Activated CD4-positive, alpha-beta T cell treated with anti-CD3 and anti-CD28 coated beads for 1 hour (primary cell): ENCODE data around the gene TRAPPC2.

Experiments
- DNase-seq: peaks from one replicate; pipeline ENCODE4 v3.0.0-alpha.2; 2020

The TRAPPC2 gene

DNA sequence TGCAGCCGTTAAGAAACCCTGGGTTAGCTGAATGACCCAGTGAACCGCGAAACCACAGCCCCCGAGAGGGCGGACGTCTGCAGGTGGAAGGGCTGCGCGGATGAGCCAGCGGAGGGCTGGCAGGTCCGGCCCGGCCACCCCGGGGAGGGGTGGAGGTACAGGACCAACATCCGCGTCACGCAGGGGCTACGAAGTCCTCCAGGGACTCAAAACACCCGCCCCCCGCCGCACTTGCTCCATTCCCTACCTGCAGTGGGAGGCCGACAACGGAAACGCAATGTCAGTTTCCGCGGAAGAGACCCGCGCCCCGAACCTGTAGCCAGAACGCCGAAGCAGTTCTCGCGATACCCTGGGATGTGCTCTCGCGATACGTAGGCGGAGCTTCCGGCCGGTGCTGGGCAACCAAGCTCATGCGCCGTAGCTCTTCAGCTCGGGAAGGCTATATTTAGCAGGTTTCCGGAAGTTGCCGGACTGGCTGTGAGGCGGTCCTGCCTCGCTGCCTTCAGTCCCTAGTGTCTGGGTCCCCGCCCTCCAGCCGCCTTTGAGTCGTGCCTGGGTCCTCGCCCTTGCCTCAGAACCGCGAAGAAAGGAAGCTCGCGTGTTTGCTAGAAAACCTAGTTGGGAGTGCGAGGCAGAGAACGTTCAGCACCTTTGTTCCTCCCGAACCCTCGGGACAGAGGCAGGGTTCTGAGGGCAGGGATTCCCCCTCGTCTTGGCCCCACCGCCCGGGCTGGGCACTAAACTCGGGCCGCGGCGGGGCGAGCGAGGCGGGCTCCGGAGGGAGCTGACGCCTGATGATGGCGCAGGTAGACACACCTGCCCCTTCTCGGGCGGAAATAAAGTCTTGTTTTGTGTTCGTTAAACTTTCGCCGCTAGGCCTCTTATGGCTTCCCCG is at the start of gene TRAPPC2, which contains the start of gene OFD1:
Gene TRAPPC2 (minus strand): TSS at position 343 of the 895 bp plus-strand sequence. CDS start 14,657 bp downstream, outside the sequence.
Gene OFD1 (plus strand): TSS at position 471 of the 895 bp plus-strand sequence. CDS start 324 bp downstream, at position 795.
- peak; percentile 81 for DNase-seq

DNA sequence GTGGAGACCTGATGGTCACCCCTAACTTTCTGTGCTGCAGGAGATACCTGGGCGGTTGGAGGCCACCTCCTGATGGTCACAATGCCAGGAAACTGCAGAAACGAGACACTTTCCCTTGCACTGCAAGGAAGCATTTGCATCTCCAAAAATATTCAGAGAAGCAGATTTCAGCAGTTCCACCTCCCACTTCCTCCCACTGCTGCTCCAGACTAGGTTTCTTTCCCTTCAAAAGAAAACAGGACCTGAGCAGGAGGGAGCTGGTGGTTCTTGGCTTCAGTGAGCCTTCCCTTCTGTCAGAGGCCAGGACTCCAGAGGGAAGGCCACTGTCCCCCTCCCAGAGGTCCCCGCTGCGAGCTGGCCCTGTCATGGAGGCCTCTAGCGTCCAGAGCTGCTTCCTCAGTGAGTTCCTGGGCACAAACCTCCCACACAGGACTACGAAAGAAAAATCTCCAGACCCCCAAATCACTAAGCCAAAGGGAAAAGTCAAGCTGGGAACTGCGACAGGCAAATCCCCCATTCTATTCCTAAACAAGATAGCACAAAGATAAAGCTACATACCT is 46.5 kb upstream of the TRAPPC2 start:
- no peak for DNase-seq

DNA sequence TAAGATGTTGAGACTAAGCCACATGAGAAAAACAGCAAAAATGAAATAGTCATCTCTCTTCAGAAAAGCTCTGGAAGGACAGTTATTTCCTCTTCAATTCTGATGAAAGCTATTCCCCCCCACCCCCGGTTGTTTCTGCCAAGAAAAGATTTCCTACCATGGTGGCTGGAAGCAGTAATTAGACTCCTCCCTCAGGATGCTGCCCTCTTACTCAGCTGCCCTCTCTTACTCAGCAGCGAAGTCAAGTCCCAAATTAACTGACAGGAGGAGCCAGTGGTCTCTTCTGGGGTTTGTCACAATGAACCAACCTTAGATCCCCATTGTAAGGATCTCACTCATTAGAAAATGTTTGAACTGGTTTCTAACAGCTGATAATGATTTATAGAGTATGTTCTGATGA is 44.5 kb upstream of the TRAPPC2 start:
- no peak for DNase-seq

DNA sequence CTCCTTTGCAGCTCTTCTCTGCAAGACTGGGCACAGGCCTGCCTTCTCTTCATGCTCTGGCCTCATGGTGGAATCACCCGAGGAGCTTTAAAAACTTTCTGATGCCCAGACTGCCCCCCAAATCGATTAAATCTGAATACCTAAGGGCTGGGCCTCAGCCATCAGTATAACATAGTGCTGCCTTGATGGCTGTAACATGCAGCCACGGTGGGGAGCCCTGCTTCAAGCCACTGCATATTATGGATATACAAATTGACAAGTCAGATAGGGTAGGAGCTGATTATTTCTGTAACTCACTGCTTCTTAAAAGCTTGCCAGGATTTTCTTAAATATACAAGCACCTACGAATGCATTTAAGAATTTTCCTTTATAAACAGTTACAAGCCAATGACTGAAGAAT is 42.0 kb upstream of the TRAPPC2 start:
- DNase-seq = no peak

DNA sequence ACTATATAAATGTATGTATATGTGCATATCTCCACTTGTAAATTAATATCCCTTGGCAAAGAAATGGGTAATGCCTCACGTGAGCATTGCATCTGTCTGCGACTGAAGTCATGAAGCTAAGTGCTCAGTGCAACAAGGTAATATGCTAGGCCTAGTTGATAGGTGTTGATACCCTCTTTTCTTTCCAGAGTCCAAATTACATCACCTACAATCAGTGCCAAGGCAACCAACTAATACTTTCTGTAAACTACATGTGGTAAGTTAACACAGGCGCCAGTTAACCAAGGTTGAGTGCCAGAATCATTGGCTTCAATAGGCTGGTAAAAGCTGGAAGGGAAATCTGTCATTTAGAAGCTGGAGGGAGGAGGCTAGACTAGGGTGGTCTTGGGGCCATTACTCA is 41.4 kb upstream of the TRAPPC2 start:
- DNase-seq = no peak

DNA sequence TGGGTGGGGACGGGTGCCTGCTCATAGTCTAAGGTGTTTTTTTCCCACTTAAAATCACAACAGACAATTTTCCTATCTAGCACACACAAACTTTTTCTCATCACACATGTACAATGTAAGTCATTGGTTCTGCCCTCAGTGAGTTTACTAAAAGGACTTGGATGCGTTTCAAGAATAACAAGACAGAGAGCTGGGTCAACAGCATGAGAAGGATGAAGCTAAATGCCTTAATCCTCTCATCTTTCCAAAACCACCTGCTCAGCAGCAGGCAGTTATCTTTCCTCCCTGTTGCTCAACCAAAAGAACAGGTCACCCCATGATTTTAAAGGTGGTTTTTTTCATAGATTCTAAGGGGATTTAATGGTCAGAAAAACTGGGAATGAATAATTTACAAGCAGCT is 40.3 kb upstream of the TRAPPC2 start:
- no peak for DNase-seq

DNA sequence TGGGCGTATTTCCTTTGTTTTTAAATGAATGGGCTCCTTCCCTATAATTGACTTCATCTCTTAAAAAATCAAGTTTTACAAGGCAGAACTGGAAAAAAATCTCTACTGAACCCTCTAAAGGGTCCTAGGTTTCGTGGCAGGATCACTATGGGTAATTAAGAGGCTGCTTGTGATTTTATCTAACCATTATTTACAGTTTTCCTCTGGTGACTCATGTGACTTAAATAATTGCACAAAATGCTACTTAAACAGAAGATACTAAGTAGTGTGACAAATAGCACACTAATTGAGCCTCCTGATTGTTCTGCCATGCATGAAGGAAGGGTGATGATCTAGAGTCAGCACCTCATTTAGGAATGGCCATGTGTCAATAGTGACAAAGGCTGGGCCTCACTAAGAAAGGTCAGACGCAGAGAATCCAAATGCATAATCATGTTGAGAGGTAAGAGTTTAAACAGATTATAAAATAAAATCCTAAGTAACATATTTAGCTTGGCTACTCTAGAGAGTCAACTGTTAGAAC is 35.7 kb upstream of the TRAPPC2 start:
- DNase-seq = no peak

DNA sequence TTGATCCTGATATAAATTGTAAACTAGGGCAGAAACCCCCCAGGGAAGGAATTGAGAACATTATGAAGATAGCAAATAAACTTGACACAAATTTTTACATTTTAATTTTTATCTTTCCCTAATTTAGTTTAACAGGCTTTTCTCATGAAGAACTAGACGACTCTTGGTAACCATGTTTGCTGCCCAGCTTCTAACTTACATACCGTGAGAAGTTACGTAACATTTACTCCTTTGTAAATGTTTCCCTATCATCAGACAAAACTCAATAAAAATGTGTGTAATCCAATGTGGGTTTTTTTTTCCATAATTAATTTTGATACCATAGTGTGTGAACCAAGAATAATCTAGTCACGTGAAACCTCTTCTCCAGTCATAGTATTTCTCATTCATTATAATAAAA is 34.5 kb upstream of the TRAPPC2 start:
- DNase-seq = no peak

DNA sequence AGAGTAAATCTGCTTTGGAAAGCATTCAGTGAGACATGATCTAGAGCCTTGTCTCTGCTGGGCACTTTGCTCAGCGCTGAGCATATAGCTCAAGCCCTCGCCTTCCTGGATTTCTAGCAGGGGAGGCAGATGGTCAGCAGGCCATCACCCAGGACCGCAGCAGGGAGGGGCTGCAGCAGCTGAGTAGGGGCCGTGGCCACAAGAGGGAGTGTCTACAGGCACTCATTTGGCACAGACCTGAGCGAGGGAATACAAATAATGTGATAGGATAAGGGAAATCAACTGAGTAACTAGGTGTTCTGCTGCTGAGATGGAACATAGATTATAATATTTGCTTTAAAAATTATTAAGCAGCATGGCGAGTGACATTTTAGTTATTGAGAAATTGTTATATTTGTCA is 30.3 kb upstream of the TRAPPC2 start:
- DNase-seq = no peak

DNA sequence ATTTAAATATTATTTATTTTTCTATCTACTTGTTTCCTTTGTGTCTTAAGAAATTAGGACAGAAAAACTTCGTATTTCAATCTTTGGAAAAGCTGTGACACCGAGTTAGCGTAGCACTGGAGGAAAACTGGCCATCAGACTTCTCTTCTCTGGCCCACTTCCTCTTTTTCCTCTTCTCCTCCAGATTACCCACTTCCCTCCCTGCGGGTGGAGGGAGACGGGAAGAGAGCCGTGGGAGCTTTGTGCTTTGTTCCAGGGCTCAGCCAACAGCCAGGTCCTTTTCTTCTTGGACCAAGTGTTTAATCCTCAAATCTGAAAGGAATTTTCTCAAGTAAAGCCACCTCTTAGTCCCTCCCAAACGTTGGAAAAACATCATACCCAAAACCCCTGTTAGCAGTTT is 29.9 kb upstream of the TRAPPC2 start:
- no peak for DNase-seq

DNA sequence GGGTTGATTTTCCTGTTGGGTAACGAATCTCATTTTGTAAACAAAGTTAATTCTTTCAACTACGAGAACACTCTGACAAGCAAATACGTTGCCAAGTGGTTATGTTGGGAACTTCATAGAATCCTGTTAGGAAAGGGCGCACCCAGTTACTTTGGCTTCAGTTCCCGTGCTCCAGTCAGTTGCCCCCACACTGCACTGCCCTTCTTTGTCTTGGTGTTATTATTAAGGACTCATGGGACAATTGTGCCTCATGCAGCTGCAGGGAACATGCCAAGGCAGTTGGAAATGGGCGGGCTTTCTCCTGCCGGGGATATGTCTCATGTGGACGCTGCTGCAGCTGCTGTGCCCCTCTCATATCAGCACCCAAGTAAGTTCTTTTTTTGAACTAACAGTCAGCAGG is 29.1 kb upstream of the TRAPPC2 start:
- DNase-seq = no peak

DNA sequence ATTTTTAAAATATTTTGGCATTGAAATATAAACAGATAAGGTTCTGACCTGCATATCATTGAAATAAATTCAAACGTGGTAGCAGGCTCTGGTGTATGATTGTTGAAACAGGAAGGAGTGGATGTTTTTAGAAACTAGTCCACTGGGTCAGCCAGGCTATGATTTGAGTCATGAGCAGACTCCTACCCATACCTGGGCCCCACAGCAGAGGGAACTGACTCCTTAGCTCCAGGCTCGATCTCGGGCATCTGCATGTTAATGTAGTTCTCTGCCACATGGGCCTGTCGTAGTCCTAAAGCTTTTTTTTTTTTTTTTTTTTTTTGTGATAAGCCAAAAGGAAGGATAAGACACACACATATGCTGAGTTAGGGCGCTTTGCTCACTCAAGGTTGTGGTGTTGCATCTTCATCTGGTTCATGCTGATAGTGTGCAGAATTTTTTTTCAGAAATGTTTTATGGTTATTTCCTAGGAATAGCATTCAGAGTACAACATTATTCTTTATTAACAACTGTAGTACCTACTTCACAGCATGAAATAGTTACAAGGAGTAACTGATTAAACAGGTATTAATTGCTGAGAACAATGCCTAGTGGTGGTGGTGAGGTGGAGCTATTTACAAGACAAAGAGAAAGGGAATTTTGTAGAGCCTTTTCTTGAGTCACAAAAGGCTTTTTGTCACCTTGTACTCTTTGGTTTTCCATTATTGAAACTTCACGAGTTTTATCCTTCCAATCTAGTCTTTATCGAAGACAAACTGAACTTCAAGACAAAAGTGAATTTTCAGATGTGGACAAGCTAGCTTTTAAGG is 27.4 kb upstream of the TRAPPC2 start:
- DNase-seq = no peak

DNA sequence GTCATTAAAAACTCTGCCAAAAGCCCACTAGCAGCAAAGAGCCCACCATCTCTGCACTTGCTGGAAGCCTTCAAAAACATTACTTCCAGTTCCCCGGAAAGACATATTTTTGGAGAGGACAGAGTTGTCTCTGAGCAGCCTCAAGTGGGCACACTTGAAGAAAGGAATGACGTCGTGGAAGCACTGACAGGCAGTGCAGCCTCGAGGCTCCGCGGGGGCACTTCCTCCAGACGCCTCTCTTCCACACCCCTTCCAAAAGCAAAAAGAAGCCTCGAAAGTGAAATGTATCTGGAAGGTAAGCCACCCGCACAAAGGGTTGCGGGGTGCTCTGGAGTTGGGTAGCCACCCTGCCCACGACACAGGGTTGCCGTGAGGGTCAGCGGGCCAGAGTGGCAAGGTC is 26.0 kb upstream of the TRAPPC2 start:
- DNase-seq = no peak

DNA sequence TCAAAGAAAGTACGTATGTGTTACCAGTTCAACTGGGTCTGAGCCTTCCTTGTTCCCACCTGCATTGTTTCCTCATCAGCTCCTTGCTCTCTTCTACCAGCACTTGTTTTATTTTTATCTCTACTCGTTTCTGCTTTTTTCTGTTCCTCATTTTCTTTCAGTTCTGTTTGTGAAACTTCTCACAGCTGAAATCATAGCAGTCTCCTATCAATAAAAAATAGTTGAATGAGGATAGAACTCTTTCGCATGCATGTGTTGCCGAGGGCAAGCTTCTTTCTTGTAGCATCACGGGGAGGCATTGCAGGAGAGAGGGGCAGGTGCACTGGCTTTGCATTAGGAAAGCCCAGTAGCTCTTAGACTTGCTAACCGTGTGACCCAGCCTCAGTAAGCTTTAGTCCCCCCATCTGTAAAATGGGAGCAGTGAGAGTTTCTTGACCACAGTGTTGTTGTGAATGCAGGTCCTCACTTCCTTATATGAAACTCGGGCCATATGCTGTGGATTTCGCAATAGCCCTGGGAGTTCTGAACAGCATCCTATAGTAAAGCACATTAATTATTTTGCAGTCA is 24.8 kb upstream of the TRAPPC2 start:
- no peak for DNase-seq

DNA sequence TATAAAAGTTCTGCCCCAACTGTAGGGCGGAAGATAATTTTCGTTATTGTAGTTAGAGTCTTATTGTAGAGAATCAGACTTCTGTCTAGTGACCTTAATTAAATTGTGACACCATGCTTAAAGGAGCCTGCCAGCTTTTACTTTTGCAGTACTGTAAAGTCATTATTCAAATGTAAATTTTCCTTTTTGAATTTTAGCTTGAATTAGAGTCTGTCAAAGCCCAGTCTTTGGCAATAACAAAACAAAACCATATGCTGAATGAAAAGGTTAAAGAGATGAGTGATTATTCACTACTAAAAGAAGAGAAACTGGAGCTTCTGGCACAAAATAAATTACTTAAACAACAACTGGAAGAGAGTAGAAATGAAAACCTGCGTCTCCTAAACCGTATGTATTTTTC is 22.0 kb upstream of the TRAPPC2 start:
- DNase-seq = no peak

DNA sequence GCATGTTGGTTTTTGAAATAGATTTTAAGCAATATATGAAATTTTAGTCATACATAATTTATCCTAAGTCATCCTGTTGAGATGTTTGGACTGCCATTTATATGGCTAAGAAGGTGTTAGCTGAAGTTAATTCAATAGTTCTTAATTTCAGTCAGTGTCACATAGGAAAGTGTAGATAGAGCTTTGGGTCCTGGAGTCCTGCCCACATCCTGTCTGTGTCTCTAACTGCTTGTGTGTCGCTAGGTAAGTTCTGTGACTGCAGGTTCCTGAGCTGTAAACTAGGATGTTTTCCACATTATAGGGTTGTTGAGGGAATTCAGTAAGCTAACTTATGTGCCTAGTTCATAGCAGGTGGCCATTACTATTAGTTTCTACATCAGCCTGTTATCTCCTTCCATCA is 20.8 kb upstream of the TRAPPC2 start:
- DNase-seq = no peak

DNA sequence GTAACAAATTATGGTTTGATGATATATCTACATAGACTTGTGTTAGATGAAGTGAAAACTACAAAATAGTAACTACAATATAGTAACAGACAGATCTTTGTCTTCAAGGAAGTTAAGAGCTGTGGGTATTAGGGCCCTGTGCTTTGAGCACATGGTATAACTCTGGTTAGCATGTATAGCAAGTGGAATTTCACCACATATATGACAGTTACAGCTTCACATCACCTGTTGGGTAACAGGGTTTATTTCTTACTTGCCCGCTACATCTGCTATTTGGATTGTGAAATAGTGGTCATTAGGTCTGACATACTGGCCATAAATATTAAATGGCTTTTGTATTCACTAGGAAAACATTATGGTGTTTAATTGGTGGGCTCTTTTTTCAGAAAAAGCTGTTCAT is 20.3 kb upstream of the TRAPPC2 start:
- DNase-seq = no peak

DNA sequence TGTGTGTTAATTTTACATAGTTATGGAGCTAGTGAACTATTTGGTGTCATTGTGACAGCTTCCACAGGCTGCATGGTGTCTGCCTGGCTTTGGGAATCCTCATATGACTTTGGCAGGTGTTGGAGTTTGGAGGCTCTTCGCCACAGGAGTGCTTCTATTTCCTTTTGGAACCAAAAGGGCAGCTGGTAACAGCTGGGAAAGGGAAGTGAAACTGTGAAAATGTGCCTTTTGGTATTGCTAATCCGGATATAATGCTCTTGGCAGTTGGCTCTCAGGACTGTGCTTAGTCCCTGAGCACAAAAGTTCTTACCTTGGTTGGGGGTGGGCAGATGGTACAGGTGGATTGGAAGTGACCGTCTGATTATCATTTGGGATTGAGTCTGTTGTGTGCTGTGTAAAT is 18.2 kb upstream of the TRAPPC2 start:
- no peak for DNase-seq

DNA sequence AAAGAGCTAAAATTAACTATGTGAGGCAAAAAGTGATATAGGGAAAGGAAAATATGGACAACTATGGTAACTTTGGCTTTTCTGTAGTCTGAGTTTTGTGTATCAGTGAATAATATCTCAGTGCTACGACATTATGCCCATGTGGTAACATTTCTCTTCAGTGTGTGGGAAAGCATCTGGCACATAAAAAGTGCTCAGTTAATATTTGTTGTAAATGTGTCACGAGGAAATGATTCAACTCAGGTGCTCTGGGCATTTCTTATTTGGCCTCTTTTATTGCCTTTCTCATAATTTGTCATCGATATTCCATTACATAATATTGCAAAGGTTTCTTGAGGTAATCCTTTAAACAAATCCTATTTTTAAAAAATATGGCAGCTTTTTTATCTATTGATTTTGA is 17.7 kb upstream of the TRAPPC2 start:
- no peak for DNase-seq

DNA sequence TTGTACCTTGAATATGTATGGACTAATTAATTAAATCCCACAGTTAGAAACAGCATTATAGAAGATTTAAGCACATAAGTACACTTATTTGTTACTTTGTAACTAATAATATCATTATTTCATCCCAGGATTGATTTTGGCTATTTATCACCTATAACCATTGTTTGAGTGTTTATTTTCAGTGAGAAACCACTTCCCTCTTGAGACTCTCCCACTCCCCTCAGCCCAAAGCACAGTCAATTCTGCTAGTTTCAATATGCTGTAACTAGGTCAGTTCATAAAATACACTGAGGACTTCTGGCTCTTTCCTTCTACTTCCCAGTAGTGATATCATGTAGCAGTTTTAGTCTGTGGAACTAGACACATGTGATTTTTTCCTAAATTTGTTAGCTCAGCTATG is 16.4 kb upstream of the TRAPPC2 start:
- no peak for DNase-seq

DNA sequence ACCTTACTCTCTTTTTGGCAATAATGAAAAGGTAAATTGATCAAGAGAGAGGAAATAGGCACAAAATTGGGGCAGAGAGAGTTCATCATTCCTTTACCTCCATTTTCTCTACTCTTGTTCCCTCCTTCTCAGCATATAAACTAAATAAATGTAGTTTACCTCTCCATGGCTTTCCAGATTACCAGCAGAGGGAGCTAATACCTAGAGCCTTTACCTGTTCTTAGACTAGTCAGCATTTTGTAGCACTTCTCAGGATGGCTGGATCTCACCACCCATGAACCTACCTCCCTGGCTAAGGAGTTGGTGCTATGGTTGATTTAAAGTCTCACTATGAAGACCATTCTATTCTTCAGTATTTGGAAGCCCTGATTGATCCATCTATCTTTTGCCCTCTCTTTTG is 15.8 kb upstream of the TRAPPC2 start:
- no peak for DNase-seq

DNA sequence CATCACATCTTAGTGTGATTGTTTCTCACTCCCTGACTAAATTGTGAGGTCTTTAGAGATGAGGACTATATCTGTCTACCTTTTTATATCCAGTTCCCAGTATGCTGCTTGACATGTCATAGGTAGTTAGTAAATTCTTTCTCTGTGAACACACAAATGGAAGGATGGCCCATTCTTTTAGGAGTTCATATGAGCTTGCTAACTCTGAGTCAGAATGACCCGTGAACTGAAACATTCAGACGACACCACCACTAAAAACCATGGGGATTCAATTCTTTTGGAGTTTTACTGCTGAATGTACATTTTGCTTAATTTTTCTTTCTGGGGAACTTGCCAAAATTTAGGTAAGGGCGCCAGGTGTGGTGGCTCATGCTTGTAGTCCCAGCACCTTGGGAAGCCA is 14.1 kb upstream of the TRAPPC2 start:
- no peak for DNase-seq

DNA sequence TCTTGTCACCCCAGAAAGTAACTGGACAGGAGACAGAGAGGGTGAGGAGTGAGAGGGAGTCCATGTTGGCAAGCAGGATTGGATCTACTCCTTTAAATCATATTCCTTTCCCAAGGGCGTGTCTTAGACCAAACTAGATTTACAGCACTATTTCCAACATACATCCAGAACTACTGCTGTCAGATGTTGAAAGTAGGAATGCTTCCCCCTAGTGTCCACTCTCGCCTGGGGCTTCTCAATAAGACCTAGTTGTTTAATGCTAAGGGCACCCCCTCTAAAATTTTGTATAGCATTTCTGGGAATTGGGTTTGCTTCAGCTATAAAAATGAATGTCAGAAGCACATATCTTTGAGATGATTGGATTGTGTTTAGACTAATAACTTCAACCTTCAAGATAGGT is 13.4 kb upstream of the TRAPPC2 start:
- no peak for DNase-seq
